HCT116 (cell line): ENCODE measurements around the gene TMA7B. TPM values are rescaled to one million over a fixed set of nuclear protein-coding genes. Genes with fewer than 3 reads are reported as not detected.

Experiments
- ATAC-seq: fragments of 200-7000 bp; cut with Tn5 transposase; 2 replicates; pipeline ENCODE4 v1.9.1; 2020; ENCODE audit warnings: mild to moderate bottlenecking, moderate library complexity
- BruUV-seq: library from RNA; stranded (reverse); fragments of 400-500 nt; replicated peaks from 2 replicates; lab custom pipeline; 2021; lab: Mats Ljungman, UMichigan
- CTCF ChIA-PET: fragments of 300-600 bp; sonication (Branson Sonifier 250); formaldehyde crosslinking; loops from one replicate; lab custom pipeline; 2021; ENCODE audit warnings: antibody characterized with exemption; lab: Charles Lee
- POLR2A ChIA-PET: fragments of 300-600, 350-600 bp; sonication (Branson Sonifier 250); formaldehyde crosslinking; loops from one replicate; lab custom pipeline; 2021; ENCODE audit warnings: antibody characterized with exemption; lab: Charles Lee
- RAD21 ChIA-PET, 2 experiments: fragments of 300-600 bp; sonication (Branson Sonifier 250); formaldehyde crosslinking; loops; one replicate each; lab custom pipeline; 2023; ENCODE audit warnings: low total read pairs in 2 of 2; ENCODE audit not compliant: uncharacterized antibody in 2 of 2, unreplicated experiment in 2 of 2, low non-redundant PET in 1 of 2; lab: Charles Lee
- DNase-seq: peaks from one replicate; pipeline ENCODE4 v3.0.0-alpha.2; 2010; ENCODE audit warnings: low read depth, low spot score
- H2AFZ ChIP-seq: fragments of 200-600 bp; shearing (Covaris generic), sonication (generic); 2 replicates; pipeline ENCODE4 v1.6.1; 2017; ENCODE audit warnings: low read depth, mixed run types, mixed read lengths, antibody characterized with exemption, low read length; ENCODE audit not compliant: poor library complexity, severe bottlenecking
- H3K27ac ChIP-seq: 2 replicates; pipeline ENCODE4 v1.5.1; 2012; ENCODE audit warnings: low read depth, low read length
- H3K27me3 ChIP-seq: fragments of 200-600 bp; sonication (generic); 2 replicates; pipeline ENCODE4 v1.6.1; 2016; ENCODE audit warnings: mixed run types, low read length, mixed read lengths; ENCODE audit not compliant: insufficient read depth
- H3K36me3 ChIP-seq, 2 experiments: fragments of 200-500 bp in 1 of 2; fragments of 200-600 bp in 1 of 2; sonication (Bioruptor generic) in 1 of 2; sonication (generic) in 1 of 2; 2 replicates each; pipeline versions ENCODE4 v1.5.1 to v1.6.1; 2014 to 2016; ENCODE audit warnings: low read length in 2 of 2, inconsistent platforms in 1 of 2, mixed read lengths in 1 of 2, mixed run types in 1 of 2; ENCODE audit not compliant: insufficient read depth in 2 of 2, control insufficient read depth in 1 of 2
- H3K4me1 ChIP-seq, 2 experiments: fragments of 200-600 bp in 1 of 2; sonication (generic) in 1 of 2; 2 replicates each; pipeline versions ENCODE4 v1.5.1 to v1.6.1; 2012 to 2017; ENCODE audit warnings: low read length in 2 of 2, inconsistent platforms in 1 of 2, mild to moderate bottlenecking in 1 of 2, mixed read lengths in 1 of 2, mixed run types in 1 of 2, moderate library complexity in 1 of 2; ENCODE audit not compliant: insufficient read depth in 2 of 2, control insufficient read depth in 1 of 2
- H3K4me2 ChIP-seq: fragments of 200-600 bp; sonication (generic); 2 replicates; pipeline ENCODE4 v1.6.1; 2017; ENCODE audit warnings: mixed run types, low read length, mixed read lengths
- H3K4me3 ChIP-seq, 2 experiments: fragments of 200-600 bp in 1 of 2; sonication (generic) in 1 of 2; replicated peaks in 1 of 2; 2 replicates each; pipeline ENCODE4 v1.5.1; 2011 to 2016; ENCODE audit warnings: low read length in 2 of 2, control low read depth in 1 of 2, low read depth in 1 of 2, mild to moderate bottlenecking in 1 of 2, mixed read lengths in 1 of 2, mixed run types in 1 of 2
- H3K79me2 ChIP-seq: fragments of 200-600 bp; sonication (generic); 2 replicates; pipeline ENCODE4 v1.6.1; 2017; ENCODE audit warnings: mild to moderate bottlenecking, mixed run types, low read length, moderate library complexity, mixed read lengths; ENCODE audit not compliant: insufficient read depth
- H3K9ac ChIP-seq: fragments of 200-600 bp; sonication (generic); 2 replicates; pipeline ENCODE4 v1.6.1; 2016; ENCODE audit warnings: low read length, mixed read lengths
- H3K9me2 ChIP-seq: fragments of 200-600 bp; sonication (generic), shearing (Covaris generic); 2 replicates; pipeline ENCODE4 v1.6.1; 2017; ENCODE audit warnings: mixed run types, mild to moderate bottlenecking, moderate library complexity; ENCODE audit not compliant: insufficient read depth
- H3K9me3 ChIP-seq, 2 experiments: fragments of 200-500 bp in 1 of 2; fragments of 200-600 bp in 1 of 2; sonication (Bioruptor generic) in 1 of 2; sonication (generic) in 1 of 2; 2 replicates each; pipeline ENCODE4 v1.6.1; 2014 to 2017; ENCODE audit warnings: low read length in 2 of 2, mixed read lengths in 2 of 2, inconsistent platforms in 1 of 2, low read depth in 1 of 2, mild to moderate bottlenecking in 1 of 2, mixed run types in 1 of 2, moderate library complexity in 1 of 2; ENCODE audit not compliant: control insufficient read depth in 1 of 2, insufficient read depth in 1 of 2
- H4K20me1 ChIP-seq: fragments of 200-600 bp; sonication (generic), shearing (Covaris generic); 2 replicates; pipeline ENCODE4 v1.6.1; 2017; ENCODE audit warnings: mixed run types, mild to moderate bottlenecking, moderate library complexity; ENCODE audit not compliant: insufficient read depth
- EGR1 ChIP-seq: IDR thresholded peaks from 2 replicates; pipeline ENCODE4 v1.6.1; 2012; ENCODE audit warnings: low read depth
- RAD21 ChIP-seq: IDR thresholded peaks from 2 replicates; pipeline ENCODE4 v1.6.1; 2012; ENCODE audit warnings: low read depth, mild to moderate bottlenecking
- SRF ChIP-seq: IDR thresholded peaks from 2 replicates; pipeline ENCODE4 v1.6.1; 2012; ENCODE audit warnings: low read depth
- TCF7L2 ChIP-seq: IDR thresholded peaks from 2 replicates; pipeline ENCODE4 v1.7.0; 2011; ENCODE audit warnings: borderline replicate concordance, inconsistent platforms; ENCODE audit not compliant: insufficient read depth, insufficient read length; ENCODE audit errors: extremely low read depth
- intact Hi-C: fragments of 100-400 bp; cut with micrococcal nuclease; formaldehyde crosslinking; loops from 2 replicates; pipeline ENCODE4 v1.10.0; 2022
- total RNA-seq: library from RNA; stranded (reverse); gene quantifications from one replicate; pipeline ENCODE4 v1.2.1, GENCODE V29; 2021; ENCODE audit not compliant: unreplicated experiment

The TMA7B gene
- total RNA-seq, 1 experiment from 2014 or later: not detected

DNA sequence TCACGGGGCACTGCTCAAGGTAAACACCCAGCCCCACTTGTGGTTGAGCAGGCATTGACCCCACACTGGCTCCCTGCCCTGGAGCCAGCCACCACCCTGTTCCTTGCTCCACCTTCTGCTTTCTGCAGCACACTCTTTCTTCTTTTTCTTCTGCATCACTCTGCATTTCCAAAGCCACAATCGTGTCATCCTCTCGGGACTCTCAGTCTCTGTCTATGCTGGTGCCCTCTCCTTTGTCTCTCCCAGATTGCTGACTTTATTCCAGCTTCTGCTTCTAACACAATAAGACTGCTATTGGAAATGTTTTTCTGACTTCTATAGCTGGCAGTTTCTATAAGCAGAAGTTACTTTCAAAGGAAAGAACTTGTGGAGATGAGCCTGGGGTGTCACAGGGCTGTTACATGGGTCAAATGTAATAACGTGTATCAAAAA lies 44.9 kb upstream of the TMA7B start:
- TF ChIP-seq TCF7L2 (no peak), SRF (no peak), EGR1 (no peak)
- no TSS peak for BruUV-seq
- ChIA-PET CTCF (interaction anchor here (1.0 kb wide), 1 partner anchor 110 kb away, joined by 4 read pairs; no protein-coding TSS in a partner anchor), POLR2A (interaction anchor here (0.6 kb wide), 1 partner anchor 430 kb away, joined by 4 read pairs; no protein-coding TSS in a partner anchor), RAD21 (interaction anchor here in 1 of 2 experiments (0.6 kb wide), 1 partner anchor 98 kb away, joined by 3 read pairs; no protein-coding TSS in a partner anchor)
- Histone ChIP-seq H4K20me1 (no peaks in the 10 kb centered on the region), H3K27me3 (peaks cover 71% of the 10 kb centered on the region), H3K79me2 (no peaks in the 10 kb centered on the region), H3K27ac (no peak overlapping the region), H3K4me3 (no peak overlapping the region), H3K9me3 (no peaks in the 10 kb centered on the region), H3K4me2 (no peak overlapping the region), H3K9me2 (no peaks in the 10 kb centered on the region), H3K9ac (no peak overlapping the region), H2AFZ (no peak overlapping the region), H3K36me3 (no peaks in the 10 kb centered on the region), H3K4me1 (no peaks in the 10 kb centered on the region)
- intact Hi-C loops: no loop called here
- DNase-seq: no peak
- no peak for ATAC-seq

DNA sequence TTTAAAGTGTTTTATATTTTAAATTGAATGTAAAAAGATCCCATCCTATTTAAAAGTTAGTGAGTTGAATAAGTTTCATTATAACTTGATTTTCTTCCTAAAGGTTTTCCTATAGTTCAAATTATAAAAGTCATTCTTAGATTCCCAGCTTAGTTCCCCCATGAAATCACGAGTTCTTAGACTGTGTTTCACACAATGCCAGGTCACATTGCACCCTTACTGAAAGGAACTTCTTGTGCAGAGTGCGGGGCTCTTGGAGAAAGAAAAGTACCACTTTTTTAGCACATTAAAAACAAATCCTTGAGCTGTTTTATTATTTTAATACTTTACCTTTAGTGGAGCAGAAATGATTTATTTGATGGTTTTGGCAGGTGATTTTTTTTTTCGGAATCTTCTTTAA lies 43.7 kb upstream of the TMA7B start:
- peaks cover 77% of the 10 kb centered on the region for H3K27me3 ChIP-seq
- no peak overlapping the region for H3K4me2 ChIP-seq
- CTCF ChIA-PET: interaction anchor here (0.8 to 1.0 kb wide), 2 partner anchors 10 to 108 kb away, joined by 3 to 4 read pairs; no protein-coding TSS in a partner anchor

More for the DNA sequence above, 43.7 kb upstream of the TMA7B start:
- ATAC-seq (no peak), DNase-seq (no peak)
- ChIA-PET RAD21 (no interaction called here), POLR2A (no interaction called here)
- no peaks in the 10 kb centered on the region for H3K4me1 ChIP-seq
- no peak overlapping the region for H3K4me3 ChIP-seq
- no peaks in the 10 kb centered on the region for H4K20me1 ChIP-seq
- no peaks in the 10 kb centered on the region for H3K9me2 ChIP-seq
- no peak overlapping the region for H3K27ac ChIP-seq
- intact Hi-C loops: no loop called here
- TF ChIP-seq RAD21: no peak
- H3K9me3 ChIP-seq: no peaks in the 10 kb centered on the region
- H3K9ac ChIP-seq: no peak overlapping the region
- no peaks in the 10 kb centered on the region for H3K36me3 ChIP-seq
- no TSS peak for BruUV-seq
- H3K79me2 ChIP-seq: no peaks in the 10 kb centered on the region
- H2AFZ ChIP-seq: no peak overlapping the region
